OCI-LY1 (cell line): ENCODE data around the gene WFDC12.

ENCODE experiments used
- CTCF ChIP-seq: fragments of 200-600 bp; sonication (generic), shearing (Covaris generic); IDR thresholded peaks from 2 replicates; pipeline ENCODE4 v1.5.1; 2017; ENCODE audit warnings: mild to moderate bottlenecking, antibody characterized with exemption, low read length, moderate library complexity, mixed read lengths
- EZH2 ChIP-seq: fragments of 200-600 bp; sonication (generic), shearing (Covaris generic); IDR thresholded peaks from 2 replicates; pipeline ENCODE4 v1.8.0; 2017; ENCODE audit warnings: borderline replicate concordance, mixed run types, mild to moderate bottlenecking, antibody characterized with exemption, low read length, moderate library complexity, mixed read lengths

GRCh38 chr20:45109634-45110033, 14.6 kb downstream of the WFDC12 start:
- no peak for TF ChIP-seq CTCF
- TF ChIP-seq EZH2 = no peak
